Cortex of kidney (tissue), 1 donor: ENCODE measurements around the gene NFIB.

Experiments used
- DNase-seq: peaks from one replicate; lab custom pipeline; 2025; lab: John Stamatoyannopoulos, UW

NFIB gene

DNA sequence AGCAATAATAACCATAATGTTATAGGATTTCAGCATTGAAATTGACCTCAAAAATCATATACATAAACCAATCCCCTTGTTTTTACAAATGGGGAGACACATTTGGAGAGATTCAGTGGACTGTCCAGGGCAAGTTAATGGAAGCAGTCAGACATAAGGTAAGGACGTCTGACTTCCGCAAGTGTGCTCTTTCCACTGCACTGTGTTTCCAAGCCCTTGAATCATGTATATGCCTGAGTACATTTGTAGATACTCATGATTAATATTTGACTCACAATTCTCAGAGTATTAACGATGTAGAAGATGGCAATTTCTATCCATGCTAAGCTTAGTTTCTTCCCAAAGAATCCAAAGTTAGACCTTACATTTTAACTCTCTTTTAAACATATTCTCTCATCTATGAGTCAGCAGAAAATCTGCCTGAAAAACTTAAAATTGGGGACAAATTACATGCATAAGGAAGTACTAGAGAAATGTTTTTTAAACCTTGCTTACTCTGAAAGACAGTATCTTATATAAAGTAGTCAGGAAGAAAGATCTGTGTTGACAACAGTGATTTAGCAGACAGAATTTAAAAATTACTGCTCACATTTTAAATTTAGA is 165.3 kb downstream of the NFIB start:
- no peak for DNase-seq

DNA sequence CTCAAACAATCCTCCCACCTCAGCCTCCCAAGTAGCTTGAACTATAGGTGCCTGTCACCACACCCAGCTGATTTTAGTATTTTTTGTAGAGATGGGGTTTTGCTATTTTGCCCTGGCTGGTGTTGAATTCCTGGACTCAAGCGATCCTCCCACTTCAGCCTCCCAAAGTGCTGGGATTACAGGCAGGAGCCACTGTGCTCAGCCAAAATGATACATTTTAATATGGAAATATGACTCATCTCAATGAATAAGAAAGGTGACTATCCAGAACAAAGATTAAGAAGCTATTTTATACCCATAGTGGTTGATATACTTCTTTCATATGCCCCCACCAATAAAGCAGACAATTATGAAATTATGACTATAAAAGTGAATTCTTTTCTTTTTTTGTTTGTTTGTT is 166.2 kb downstream of the NFIB start:
- no peak for DNase-seq

DNA sequence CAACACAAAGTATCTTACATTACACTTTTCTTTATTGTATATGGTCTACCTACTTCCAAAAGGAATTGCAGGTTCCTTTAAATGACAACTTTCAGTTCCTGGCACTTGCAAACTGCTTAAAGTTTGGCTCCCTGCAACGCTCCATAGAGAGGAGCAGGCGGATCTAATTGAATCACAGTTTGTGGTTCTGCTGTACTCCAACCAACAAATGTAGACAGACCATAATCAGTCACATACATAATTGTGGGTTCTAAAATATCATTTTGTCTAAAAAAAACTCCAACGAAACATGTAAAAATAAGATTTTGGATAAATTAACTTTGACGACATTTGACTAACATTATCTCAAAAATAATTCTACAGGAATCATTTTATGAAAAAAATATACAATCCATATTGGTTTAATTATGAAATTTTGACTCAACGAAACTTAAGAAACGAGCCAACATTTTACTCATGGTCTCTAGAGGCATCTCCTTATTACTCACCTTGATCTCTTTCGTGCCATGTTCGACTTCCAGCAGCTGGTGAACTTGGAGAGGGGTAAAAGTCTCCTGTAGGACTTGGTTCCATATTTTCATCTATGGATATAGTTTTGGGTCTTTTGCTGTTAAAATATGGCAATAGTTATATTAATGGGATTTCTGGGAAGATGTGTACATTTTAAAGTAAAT is 167.6 kb downstream of the NFIB start:
- DNase-seq, result no peak

DNA sequence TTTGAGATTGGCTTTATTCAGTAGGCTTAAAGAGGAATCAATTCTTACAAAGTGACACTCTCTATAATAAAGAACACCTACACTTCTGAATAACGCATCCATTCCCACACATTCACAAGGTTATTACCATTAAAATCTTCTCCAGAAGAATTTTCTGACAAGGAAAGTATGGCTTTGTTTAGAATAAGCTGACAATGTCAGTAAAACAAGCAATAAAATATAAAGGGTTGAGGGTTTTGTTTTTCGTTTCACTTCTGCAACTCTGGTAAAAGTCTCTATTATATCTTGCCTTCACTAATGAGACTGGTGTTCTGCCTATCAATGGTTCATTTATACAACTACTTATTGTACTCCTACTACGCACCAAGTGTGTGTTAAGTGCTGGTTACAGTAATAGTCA is 169.7 kb downstream of the NFIB start:
- DNase-seq, result no peak

DNA sequence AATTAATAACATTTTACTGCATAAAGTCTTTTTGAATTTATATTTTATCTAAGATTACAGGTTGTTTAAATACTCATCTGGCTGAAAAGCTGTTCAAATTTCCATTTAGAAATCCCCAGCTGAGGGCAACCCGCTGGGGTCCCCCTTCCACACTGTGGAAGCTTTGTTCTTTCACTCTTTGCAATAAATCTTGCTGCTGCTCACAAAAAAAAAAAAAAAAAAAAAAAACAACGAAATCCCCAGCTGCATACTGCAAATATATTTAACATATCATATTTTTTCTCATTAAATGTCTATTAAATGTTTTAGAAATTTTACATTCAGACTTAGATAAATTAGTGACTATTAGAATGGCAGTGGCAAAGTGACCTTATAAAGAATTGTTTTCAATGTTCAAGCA is 172.2 kb downstream of the NFIB start:
- no peak for DNase-seq

DNA sequence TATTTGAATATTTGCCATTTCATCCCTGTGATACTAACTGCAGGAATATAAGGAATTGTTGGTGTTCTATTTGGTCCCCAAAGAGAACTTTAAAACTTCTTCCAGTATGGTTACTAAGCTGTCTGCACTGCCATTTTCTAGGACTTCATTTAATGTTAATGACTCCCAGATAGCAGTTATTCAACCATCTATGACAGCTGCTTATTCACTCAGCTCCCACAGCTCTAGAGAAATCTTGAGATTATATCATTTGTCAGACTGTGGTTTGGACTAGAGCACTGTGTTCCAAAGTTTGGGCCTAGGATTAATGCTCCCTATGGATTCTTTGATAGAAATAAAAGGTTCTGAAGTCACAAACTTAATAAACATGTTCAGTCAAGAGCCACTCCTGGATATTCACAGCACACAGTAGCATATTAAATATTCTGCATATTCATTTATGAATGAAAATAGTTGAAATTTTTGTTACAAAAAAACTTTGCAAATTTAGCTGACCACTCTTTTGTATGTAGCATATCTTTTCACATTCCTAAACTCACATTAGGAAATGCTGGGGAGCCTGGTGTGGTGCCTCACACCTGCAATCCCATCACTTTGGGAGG is 173.7 kb downstream of the NFIB start:
- DNase-seq, result no peak

DNA sequence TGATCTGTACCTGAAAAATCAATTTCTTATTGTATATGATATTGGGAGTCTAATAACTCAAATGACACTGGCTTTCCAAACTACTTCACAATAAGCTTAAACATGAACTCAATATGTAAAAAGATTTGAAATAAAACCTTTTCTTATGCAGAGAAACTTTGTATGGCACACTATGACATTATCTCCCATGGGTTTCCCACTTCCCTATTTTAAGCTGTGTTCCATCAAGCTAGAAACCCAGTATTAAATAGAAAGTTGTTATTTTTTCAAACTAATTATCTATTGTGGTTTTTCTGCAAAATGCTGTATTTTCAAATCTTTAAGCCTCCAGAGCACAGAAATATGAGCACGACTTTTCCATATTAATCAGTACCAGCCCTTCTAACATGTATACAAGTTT is 174.7 kb downstream of the NFIB start:
- DNase-seq, result no peak

DNA sequence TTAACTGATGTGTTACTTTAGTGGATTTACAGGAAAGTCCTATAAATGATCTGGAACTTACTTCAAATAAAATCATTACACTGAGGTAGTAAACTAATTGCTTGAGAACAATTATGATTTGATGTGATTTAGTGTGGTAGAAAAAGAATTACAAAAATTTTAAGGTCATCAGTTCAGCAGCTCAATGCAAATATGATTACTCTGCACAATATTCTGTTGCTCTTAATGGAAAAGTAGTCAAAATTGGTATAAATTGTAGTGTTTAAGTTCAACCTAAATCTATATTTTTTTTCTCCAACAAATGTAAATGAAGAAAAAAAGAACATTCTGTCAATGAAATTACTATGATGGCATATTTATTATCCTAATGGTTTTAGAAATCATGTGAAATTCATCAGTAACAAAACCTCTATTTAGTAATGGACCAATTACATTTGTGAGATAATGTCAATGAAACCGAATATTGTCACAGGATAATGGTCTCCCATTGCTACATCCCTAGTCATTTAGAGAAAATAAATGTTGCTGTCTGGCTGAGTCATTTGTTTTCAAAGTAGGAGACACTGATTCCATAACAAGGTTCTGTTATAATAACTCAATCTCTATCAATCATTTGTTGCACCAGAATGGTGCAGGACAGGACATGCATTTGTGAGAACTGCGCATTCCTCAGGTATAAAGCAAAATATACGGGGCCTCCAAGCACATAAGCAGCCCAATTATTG is 177.1 kb downstream of the NFIB start:
- no peak for DNase-seq

DNA sequence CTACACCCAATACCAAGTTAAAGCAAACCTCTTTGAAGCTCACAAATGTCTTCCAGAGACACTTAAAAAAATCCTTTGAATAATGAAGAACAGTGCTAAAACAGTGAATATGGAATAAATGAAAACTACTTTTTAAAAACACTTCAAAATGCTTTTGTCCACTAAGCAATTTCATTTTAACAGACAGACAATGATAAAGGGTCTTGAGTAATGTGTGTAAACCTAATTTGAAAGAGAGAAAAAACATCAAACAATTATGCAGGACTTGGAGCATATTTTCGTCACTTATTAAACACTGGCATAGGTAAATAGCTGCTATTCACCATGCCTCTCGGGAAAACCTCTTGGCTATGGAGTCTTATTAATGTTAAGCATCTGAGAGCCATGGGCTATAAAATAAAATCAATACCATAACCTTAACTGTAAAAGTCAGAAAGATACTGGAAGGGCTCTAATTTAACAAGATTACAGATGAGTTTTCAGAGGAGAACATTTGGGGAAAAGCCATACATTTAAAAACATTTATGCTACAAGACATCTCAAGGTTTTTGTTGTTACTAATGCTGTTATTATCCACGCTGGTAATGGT is 177.8 kb downstream of the NFIB start:
- DNase-seq, result no peak

DNA sequence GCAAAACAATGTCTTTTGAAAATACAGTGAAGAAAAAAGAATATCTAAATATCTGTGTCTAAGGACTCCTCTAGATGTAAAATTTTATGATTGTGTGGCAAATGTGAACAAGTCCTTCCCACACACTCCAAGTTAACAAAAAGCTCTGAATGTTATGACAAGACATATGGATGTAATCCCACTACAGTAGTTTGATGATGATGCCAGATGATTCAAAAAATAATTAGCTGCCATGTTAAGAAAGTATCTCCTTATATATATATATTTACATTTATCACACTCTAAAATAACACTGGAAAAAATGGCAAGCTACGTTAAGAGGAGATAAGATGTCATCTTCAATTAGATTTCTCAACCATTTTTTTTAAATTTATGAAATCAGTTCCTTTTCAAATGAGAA is 178.5 kb downstream of the NFIB start:
- no peak for DNase-seq

DNA sequence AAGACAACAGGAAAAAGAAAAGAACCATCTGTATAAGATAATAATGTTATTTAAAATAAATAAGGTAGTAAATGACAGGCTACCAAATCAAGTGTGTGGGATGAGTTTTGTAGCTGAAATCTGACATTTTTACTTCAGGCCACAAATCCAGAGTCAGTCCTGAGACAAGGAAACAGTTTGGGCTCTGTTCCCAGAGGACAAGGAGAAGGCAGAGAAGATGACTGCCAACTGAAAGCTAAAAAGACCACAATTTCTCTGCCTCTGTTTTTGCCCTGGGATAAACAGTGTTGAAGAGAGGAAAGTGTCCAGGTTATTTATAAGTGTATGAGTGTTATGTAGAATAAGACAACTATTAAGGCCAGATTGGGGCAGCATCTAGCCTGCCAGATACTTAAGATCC is 180.5 kb downstream of the NFIB start:
- no peak for DNase-seq

DNA sequence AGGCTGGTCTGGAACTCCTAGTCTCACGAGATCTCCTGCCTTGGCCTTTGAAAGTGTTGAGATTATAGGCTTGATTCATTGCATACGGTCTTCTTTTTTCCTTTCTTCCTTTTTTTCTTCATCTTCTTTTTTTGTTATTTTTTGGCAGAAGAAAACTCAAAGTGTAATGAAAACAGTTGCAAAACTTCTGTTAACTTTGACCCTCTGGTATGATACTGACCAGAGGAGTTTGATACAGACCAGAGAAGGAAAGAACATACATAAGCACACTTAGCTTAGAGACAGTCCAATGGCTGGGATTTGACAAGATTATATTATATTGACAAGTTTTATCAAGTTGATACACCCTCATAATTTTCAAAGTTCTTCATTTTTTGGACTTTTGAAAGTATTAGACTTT is 181.2 kb downstream of the NFIB start:
- no peak for DNase-seq

DNA sequence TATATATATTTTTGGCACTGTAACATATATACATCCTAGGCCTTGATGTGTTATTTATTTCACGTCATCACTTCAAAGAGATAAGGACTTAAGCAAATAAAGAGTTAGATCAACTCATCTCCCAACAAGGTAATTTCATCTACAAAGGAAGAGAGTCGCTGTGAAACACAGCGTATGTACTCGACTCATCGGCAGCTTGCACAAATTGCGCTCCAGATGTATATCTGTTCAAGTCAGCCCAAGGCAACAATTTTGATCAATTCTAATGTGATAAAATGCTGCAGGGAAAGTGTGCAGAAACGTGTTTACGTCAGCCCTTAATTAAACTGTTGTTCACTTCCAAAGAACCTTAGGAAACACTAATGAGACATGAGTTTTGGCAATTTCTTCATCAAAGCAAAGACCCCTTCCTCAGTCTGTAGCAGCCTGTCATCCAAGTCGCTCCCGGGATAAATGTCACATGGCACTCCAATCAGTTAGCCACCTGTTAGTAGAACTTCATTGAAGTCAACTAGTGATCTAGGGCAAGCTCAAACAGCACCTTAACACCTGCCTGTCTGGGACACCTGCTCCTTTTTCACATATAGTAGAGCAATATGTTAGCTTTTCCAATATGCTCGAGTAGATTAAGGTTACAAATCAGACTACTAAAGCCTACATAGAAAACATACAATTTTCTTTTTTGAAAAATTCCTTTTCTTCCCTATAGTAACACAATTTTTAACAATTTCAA is 182.4 kb downstream of the NFIB start:
- no peak for DNase-seq

DNA sequence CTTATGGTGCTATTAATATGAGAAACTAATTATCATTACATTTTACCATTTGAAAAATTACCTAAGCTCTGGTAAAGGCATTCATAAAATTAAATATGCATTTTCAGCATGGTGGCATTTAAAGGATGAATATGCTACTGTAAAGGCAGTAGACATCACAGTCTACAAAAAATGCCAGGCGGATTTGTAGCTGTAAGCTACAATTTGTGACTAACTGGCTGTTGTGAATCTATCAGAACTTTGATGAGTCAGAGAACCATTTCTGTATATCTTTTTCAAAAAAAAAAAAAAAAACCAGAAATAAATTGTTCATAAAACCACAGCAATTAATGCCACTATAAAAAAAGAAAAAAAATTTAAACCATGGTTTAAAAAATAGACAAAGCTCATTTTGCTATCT is 186.3 kb downstream of the NFIB start:
- DNase-seq, result no peak

DNA sequence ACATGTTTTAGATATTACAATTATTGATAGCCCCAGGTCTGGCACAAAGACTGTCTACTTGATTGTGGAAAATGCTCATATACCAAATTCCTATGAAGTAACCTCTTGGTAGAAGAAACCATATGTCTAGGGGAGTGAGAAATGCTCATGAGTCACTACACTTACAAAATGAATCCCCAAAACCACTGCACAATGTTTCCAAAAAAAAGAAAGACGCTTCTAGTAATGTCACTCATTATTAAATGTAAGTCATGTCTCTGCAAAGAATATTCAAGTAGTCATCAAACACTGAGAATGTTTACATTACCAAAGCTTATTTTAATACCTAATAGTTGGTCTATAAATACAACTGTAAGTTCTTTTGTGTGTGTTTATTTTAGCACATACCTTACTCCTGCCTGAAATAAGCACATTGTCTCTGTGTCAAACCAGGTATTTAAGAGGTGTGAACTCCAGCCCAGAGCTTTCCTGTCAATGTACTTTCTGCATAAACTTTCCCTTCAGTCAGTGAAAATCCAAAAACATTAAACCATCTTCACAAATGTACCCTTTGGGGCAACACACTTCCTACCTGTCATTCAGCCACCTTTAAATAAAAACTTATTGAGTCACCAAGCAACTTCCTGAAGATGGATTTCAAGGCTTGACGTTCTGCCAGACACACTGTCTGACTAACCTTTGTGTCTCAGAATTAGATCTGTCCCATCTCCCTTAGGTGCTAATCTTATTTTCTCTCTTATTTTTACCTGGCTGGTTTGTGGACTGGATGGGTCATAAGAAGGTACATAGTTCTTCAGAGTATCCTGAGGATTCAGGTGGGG is 194.0 kb downstream of the NFIB start:
- no peak for DNase-seq

DNA sequence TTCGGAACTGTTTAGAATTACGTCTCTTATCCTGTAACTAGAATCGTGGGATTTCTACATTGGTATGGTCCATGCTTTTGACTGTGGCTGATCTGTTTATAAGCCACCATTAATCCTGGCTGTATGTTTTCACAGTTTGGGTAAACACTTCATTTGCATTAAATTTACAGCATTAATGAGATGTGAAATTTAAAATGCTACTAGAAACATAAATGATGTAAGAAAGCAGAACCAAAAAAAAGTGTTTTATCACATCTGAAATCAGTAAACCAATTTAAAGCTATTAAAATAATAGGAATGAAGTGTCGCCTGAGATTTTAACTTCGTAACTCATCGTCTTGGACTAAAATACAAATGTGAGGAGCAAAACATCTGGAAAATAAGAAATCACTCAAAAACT is 201.7 kb downstream of the NFIB start:
- no peak for DNase-seq

DNA sequence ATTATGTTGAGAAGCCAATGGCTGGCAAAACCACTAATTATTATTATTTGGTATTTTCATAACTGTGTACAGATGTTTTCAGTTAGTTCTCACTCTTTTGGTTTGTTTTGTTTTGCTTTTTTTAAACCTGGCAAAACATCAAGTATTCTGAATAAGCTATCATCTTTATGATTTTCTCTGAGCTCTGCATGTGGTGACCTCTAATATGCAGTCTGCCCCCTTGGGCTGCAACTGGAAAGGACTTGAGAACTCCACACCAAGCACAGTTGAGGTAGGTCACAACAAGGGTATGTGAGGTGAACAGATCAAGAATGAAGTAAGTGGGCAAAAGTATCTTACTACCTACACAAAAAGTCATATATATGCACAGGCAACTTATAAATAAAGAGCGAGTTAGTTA is 202.2 kb downstream of the NFIB start:
- no peak for DNase-seq

DNA sequence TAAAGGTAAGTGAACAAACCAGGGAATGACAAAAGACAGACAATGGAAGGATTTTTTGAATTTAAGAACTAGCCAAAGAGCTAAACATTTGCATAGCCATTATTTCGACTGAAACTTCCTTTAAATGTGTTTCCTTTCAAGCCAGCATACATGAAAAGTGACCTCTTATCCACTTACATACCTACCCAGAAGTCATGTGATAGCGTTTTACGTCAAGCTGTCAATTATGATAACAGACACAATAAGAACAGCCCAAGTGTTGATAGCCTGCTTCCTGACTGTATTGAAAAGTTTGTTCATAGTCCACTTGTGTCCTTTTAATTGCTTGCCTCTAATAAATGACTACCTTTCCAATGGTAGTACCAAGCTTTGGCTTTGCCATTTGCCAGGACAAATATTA is 206.0 kb downstream of the NFIB start:
- no peak for DNase-seq

DNA sequence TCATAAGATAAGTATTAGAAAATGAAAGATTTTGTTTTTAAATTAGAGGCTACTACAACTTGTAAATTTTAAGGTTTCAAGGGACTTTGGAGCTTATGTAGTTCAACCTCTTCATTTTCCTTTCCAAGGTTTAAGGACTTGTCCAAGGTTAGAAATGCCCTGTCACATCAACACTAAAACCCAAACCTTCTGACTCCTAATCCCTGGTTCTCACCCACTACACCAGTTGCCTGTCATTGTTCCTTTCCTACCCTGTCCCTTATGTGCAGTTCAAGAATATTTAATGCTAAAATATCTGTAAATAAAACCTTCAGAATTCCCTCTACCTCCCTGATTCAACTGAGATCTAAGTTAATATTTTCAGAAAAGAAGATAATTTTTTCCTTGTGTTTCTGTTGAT is 206.4 kb downstream of the NFIB start:
- DNase-seq, result no peak

DNA sequence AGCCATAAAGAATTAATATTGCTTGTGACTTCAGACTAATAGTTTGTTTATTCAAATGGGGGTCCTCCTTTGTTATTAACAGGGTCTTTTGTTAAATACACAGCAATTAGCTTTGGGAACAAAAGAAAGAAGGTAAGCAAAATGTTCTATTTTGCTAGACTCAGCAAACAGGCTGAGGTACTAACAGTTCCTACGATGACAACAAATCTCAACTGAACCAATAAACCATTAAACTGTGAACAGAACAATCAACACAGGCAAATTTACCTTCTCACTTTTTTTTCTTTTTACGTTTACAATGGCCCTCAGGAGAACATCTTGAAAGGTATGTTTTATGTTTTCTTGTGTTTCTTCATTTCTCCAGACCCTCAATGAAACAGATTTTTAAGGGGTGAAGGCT is 207.2 kb downstream of the NFIB start:
- no peak for DNase-seq

DNA sequence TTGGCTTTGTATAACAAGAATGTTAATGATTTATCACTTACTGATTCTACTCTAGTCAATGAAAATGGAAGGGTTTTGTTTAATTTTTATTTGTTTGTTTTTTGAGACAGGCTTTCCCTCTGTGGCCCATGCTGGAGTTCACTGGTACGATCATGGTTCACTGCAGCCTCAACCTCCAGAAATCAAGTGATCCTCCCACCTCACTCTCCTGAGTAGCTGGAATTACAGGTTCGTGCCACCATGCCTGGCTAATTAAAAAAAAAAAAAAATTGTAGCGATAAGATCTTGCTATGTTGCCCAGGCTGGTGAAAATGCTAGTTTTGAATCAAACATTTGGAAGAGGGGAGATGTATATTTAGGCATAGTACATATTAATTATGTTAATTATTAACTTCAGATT is 209.4 kb downstream of the NFIB start:
- no peak for DNase-seq
